Neutrophil (primary cell): ENCODE measurements around the gene PLPPR2.

Experiments
- H3K27ac ChIP-seq: fragments of 200-600 bp; sonication (generic); 2 replicates; pipeline ENCODE4 v1.5.1; 2016; ENCODE audit warnings: mild to moderate bottlenecking, moderate library complexity
- H3K27me3 ChIP-seq: fragments of 200-600 bp; sonication (generic); 2 replicates; pipeline ENCODE4 v1.6.0; 2016; ENCODE audit warnings: mild to moderate bottlenecking
- H3K36me3 ChIP-seq: fragments of 200-600 bp; sonication (generic); 2 replicates; pipeline ENCODE4 v1.5.1; 2017
- H3K4me1 ChIP-seq, 2 experiments: fragments of 200-600 bp in 1 of 2; sonication (generic) in 1 of 2; 1 replicate in 1 of 2; 2 replicates in 1 of 2; pipeline versions ENCODE4 v1.5.1 to v1.6.1; 2013 to 2016; ENCODE audit warnings: low read depth in 1 of 2, low read length in 1 of 2, mild to moderate bottlenecking in 1 of 2, moderate library complexity in 1 of 2; ENCODE audit not compliant: control insufficient read depth in 1 of 2, insufficient read depth in 1 of 2
- H3K4me3 ChIP-seq, 2 experiments: fragments of 200-600 bp in 1 of 2; sonication (generic) in 1 of 2; 1 replicate in 1 of 2; 2 replicates in 1 of 2; pipeline ENCODE4 v1.5.1; 2013 to 2016; ENCODE audit warnings: low read depth in 1 of 2, low read length in 1 of 2, mild to moderate bottlenecking in 1 of 2, moderate library complexity in 1 of 2
- H3K9me3 ChIP-seq: fragments of 200-600 bp; sonication (generic); 2 replicates; pipeline ENCODE4 v1.5.1; 2016
- TF ChIP-seq, protein P1 (sequence below): fragments of 200-600 bp; sonication (generic); IDR thresholded peaks from 2 replicates; pipeline ENCODE4 v1.5.1; 2016; ENCODE audit warnings: antibody characterized with exemption

Gene PLPPR2

DNA sequence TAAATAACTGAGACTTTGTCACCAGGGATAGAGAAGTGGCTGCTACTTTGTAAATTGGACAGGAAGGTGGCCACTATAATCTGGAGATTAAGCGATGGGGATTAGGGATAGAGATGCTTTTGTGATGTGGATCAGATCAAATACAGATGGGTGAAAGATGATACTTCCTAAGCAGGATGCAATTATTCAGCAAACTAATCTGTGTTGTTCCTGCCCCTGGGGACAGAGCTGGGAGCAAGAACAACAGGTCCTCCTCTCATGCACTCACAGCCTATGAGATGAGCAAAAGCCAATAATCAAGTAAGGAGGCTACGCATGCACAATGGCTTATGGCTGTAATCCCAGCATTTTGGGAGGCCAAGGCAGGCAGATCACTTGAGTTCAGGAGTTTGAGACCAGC lies 59.3 kb downstream of the PLPPR2 start:
- H3K36me3 ChIP-seq = no peaks in the 10 kb centered on the region
- no peaks in the 10 kb centered on the region for H3K9me3 ChIP-seq
- H3K27me3 ChIP-seq = peaks cover 64% of the 10 kb centered on the region
- no peak overlapping the region for H3K27ac ChIP-seq
- H3K4me1 ChIP-seq = peaks cover 0 to 4% of the 10 kb centered on the region in 2 experiments
- TF ChIP-seq, protein P1, sequence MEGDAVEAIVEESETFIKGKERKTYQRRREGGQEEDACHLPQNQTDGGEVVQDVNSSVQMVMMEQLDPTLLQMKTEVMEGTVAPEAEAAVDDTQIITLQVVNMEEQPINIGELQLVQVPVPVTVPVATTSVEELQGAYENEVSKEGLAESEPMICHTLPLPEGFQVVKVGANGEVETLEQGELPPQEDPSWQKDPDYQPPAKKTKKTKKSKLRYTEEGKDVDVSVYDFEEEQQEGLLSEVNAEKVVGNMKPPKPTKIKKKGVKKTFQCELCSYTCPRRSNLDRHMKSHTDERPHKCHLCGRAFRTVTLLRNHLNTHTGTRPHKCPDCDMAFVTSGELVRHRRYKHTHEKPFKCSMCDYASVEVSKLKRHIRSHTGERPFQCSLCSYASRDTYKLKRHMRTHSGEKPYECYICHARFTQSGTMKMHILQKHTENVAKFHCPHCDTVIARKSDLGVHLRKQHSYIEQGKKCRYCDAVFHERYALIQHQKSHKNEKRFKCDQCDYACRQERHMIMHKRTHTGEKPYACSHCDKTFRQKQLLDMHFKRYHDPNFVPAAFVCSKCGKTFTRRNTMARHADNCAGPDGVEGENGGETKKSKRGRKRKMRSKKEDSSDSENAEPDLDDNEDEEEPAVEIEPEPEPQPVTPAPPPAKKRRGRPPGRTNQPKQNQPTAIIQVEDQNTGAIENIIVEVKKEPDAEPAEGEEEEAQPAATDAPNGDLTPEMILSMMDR = no peak
- no peak overlapping the region for H3K4me3 ChIP-seq
